ELF-1 (cell line): ENCODE measurements around the gene ACAD8.
"Not testable (repeated sequence)": the region's sequence is repeated elsewhere in the genome, so short reads cannot be mapped to it uniquely, and the experiment has no call there.

Source experiments
- DNase-seq: peaks from one replicate; pipeline ENCODE4 v3.0.0-alpha.2; 2016; ENCODE audit warnings: low read depth, low spot score

The ACAD8 gene

DNA sequence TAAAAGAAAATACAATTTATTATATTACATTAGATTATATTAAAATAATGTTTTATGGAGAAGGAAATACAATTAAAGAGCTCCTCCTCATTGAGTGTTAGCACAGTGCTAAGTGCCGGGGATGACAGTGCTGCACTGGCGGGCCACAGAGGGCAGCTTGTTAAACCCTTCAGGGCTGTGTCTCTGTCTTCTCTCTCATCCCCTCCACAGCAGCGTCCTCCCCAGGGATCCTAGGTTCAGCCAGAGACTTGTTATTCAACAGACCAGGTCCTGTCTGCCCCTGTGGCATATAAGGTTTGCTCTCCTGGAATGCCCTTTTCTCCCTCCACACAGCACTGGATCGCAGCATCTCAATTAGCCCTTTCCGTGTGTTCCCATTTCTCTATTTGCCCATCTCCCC lies 14.4 kb upstream of the ACAD8 start:
- DNase-seq: no peak

- no peak for DNase-seq
Measured at GRCh38 chr11:134240592-134240991, 12.8 kb upstream of the ACAD8 start.

DNA sequence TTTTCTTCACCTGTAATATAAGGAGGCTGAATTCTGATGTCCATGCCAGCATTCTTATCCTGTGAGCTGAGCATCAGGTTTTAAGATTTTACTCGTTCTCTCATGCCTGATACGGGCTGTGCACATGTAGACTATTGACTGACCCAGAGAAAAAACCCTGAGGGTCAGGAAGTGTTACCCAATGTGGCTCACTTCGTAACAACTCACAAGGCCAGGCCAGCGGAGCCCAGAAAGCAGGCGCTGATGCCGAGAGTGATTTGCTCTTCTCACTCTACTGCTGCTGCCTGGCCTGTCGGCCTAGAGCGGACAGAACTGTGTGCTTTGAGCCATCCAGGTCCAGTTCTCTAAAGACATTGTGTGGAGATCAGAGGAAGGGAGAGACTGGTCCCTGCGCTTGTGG lies 11.0 kb upstream of the ACAD8 start:
- no peak for DNase-seq

GRCh38 chr11:134243913-134244312 lies 9.5 kb upstream of the ACAD8 start:
- no peak for DNase-seq

DNA sequence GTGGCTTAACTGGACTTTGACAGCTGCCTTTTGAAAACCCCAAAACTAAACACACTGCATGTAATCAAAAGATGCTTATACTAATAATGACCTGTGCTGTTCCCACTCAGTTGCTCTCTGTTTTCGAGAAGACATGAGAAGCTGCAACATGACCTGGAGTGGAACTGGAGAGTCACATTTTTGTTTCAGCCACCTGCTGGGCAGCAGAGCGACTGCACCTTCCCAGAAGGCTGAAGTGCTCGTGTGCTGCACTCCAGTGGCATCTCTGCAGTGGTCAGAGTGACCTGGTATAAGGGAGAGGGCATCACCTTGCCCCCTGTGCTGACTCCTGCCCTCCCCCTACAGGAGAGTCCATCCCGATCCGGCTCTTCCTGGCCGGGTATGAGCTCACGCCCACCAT lies 8.8 kb upstream of the ACAD8 start:
- peak; percentile 31 for DNase-seq

- DNase-seq: no peak
Measured at GRCh38 chr11:134245434-134245833, 7.9 kb upstream of the ACAD8 start.

GRCh38 chr11:134246100-134246499 lies 7.3 kb upstream of the ACAD8 start:
- DNase-seq: no peak

GRCh38 chr11:134246678-134247077 lies 6.7 kb upstream of the ACAD8 start:
- no peak for DNase-seq

GRCh38 chr11:134248910-134249480 lies 4.4 kb upstream of the ACAD8 start:
- DNase-seq: no peak

GRCh38 chr11:134250246-134250645 lies 3.1 kb upstream of the ACAD8 start:
- no peak for DNase-seq

DNA sequence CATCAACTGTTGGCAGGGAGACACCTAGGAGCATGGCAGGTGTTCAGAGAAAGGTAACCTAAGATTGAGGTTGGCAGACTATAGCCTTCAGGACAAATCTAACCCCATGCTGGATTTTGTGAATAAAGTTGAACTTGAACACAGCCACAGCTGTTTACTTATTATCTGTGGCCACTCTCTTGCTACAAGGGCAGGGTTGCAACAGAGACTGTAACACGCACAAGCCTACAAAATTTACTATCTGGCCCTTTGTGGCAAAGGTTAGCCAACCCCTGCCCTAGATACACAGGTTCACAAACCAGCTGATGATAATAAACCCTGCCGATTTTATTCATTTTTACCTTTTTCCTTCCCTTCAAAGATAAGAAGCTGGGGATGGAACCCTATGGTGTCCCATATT lies 2.7 kb upstream of the ACAD8 start:
- DNase-seq: no peak

DNA sequence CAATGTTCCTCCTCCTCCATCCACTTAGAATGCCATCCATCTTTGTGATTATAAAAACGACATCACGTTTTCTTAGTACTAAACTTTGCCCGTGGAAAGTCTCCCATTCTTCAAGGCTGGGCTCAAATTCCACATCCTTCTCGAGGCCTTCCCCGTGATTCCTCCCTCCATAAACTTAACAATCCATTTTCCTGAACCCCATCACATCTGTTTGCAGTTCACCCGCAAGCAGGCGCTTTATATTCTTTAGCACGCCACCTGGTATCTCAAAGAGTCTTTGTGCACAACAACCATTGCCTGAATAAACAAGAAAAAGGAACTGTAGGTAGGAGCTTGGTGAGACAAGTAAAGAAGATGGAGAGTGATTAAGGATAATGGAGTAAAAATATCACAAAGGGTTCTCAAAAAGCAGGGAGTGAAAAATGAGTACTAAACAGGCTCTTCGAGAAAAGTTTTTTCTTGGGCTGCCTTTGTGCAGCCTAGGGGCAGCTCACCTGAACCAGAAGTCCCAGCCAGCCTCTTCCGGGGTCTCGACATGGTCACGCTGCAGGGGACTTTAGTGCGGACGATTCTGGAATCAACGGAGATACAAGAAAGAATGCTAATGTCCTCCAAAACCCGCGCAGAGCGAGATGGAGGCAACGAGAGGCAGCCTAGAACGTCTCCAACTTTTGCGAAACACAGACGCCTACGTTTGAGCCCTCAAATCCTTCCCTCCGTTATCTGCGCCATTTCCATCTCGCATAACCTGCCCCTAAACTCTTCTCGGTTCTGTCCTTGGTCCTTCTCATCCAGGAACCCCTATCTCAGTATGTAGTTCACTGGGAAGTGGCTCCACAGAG lies 801 bp upstream of the ACAD8 start:
- no peak for DNase-seq

GRCh38 chr11:134254433-134255183 lies 1.2 kb downstream of the ACAD8 start:
- DNase-seq: no peak

DNA sequence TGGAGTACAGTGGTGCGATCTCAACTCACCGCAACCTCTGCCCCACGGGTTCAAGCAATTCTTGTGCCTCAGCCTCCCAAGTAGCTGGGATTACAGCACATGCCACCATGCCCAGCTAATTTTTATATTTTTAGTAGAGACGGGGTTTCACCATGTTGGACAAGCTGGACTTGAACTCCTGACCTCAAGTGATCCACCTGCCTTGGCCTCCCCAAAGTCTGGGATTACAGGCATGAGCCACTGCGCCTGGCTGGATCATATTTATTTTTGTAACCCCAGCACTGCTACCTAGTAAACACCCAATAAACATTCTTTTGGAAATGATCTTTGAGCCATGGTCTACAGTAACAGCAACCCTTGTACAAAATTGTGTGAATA lies 1.8 kb downstream of the ACAD8 start:
- not testable (repeated sequence) for DNase-seq

- no peak for DNase-seq
Measured at GRCh38 chr11:134257101-134257500, 3.7 kb downstream of the ACAD8 start.

GRCh38 chr11:134258577-134258976 lies 5.2 kb downstream of the ACAD8 start:
- no peak for DNase-seq

DNA sequence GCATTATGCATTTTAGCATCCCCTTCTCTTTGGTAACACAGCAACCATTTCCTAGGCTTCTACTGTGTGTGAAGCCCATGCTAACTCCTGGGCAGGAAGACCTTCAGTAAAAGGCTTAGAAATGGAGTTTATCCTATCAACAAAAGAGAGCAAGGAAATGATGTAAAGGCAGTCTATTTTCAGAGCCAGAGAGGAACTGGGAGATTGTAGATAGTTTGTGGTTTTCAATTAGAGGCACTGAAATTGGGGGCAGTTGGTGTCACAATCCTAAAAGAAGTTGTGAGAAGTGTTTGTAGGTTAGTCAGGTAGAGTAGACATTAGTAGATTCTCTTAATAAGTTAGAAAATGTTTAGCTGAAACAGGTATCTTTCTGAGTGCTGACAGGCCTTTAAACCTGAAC lies 7.1 kb downstream of the ACAD8 start:
- no peak for DNase-seq

DNA sequence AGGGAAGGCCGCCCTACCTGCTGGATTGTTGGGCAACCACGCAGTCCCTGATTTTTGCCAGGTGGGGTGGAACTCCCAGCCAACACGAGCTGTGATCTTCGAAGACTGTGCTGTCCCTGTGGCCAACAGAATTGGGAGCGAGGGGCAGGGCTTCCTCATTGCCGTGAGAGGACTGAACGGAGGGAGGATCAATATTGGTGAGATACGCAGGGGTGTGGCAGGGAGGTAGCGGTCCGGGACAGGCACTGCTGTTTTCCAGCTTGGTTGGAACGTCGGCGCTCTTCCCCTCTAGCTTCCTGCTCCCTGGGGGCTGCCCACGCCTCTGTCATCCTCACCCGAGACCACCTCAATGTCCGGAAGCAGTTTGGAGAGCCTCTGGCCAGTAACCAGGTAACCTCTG lies 7.6 kb downstream of the ACAD8 start:
- DNase-seq: no peak

DNA sequence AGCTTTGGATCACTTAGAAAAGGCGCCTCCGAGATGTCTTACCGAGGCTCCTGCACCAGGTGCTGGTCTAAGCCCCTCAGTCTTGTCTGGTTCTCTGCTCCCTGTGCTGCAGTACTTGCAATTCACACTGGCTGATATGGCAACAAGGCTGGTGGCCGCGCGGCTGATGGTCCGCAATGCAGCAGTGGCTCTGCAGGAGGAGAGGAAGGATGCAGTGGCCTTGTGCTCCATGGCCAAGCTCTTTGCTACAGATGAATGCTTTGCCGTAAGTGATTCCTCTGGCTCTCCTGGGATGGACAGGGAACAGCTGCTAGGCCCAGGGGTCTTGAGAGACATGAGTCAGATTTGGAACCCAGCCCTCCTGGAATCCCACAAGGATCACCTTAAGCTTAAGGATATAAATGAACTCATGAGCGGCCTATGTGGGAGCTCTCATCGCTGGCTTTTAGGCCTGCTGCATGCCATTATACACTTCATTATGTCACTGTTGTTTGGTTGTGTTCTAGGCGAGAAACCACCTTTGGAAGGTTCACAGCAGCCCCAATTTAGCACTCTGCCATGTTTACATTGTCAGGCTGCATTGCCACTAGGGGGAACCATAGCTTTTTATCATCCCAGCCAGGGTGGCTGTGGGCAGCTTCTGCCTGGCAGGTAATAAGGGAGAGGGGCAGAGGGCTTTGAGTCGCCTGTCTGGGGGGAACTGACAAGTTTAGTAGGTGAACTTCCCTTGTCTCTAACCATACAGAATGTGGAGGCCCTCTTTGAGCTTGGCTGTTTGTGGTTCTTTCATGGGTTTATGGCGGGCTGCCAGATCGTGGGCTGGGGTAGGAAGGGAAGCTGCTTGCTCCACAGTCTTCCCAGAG lies 8.5 kb downstream of the ACAD8 start:
- peak; percentile 41 for DNase-seq

GRCh38 chr11:134264966-134265764 lies 11.8 kb downstream of the ACAD8 start:
- DNase-seq: no peak

DNA sequence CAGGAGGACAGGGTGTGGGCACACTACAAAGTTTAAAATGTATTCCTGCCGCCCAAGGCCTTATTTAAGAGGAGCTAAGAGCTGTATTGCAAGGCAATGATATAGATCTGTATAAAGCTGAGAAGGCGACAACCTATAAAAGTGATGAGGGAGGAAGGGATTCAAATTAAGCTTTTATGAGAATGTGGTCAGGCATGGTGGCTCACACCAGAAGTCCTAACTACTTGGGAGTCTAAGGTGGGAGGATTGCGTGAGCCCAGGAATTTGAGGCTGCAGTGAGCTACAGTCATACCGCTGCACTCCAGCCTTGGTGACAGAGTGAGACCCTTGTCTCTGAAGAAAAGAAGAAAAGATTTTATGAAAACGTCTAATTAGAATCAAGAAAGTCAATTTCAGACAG lies 13.1 kb downstream of the ACAD8 start:
- DNase-seq: no peak
